ENCODE results near the gene KHDRBS2. TPM values are rescaled to one million over a fixed set of nuclear protein-coding genes. Genes with fewer than 3 reads are reported as not detected.

KHDRBS2 gene
- total and polyA plus RNA-seq, 2 of the 13 experiments (the other 11 are each of a cell fraction or from before 2014, with no cell fraction given), result not detected

GRCh38 chr6:61809004-61809595 is 476.9 kb downstream of the KHDRBS2 start:
- intact Hi-C loops (cut with micrococcal nuclease; ENCODE audit: unreplicated experiment) (loop anchor here (1.0 kb wide), 2 partner anchors 341 to 474 kb away; no protein-coding TSS in a partner anchor), in situ Hi-C loops (cut with HindIII; ENCODE audit: extremely low pct_ligation_motif_present, low pct_unique_long_range_greater_than_20kb) (no loop called here)
- WGBS (ENCODE audit: low lambda C conversion rate), result 0% methylated on average over 1 of the region's 1 CpG
- Histone ChIP-seq H3K4me2 (ENCODE audit: low read depth, low read length) (no peak overlapping the region), H3K27me3 (ENCODE audit: control insufficient read depth in 1 of 2, insufficient read depth in 2 of 2, low read length in 2 of 2) (no peaks in the 10 kb centered on the region), H3K4me3 (replicated peaks in 1 of 3; ENCODE audit: insufficient read depth in 1 of 3, low read depth in 2 of 3, low read length in 3 of 3) (no peak overlapping the region), H3K4me1 (ENCODE audit: insufficient read depth, low read length) (no peaks in the 10 kb centered on the region), H3K9ac (ENCODE audit: insufficient read depth, low read depth, low read length) (no peak overlapping the region), H3K9me3 (ENCODE audit: low read length) (peaks cover 5% of the 10 kb centered on the region; the same call in 1 of the 2 replicates), H2AFZ (ENCODE audit: low read length) (no peak overlapping the region), H3K36me3 (replicated peaks in 1 of 2; ENCODE audit: control insufficient read depth in 1 of 2, insufficient read depth in 2 of 2, low read length in 2 of 2) (no peaks in the 10 kb centered on the region), H4K20me1 (ENCODE audit: insufficient read depth, low read length) (no peaks in the 10 kb centered on the region; the same call in 1 of the 2 replicates), H3K79me2 (ENCODE audit: insufficient read depth, low read length) (no peaks in the 10 kb centered on the region), H3K27ac (ENCODE audit: extremely low read length, insufficient read depth, low read length) (no peak overlapping the region)
- BruUV-seq (replicated peaks), result no TSS peak
- DNase-seq (ENCODE audit: low spot score), result peak; percentile 45
- FAIRE-seq, result peak; percentile 70
- ATAC-seq, result peak; percentile 74
- ChIA-PET POLR2A (no interaction called here), CTCF (ENCODE audit: low intra/inter-chr PET ratio, low total read pairs) (interaction anchor here (1.0 to 1.6 kb wide), 2 partner anchors 340 to 475 kb away, joined by 3 to 6 read pairs; no protein-coding TSS in a partner anchor)
- no peak for TF ChIP-seq SRSF4 (IDR thresholded peaks at IDR 0.05; ENCODE audit: low read depth, low read length, poor library complexity, severe bottlenecking)
- TF ChIP-seq ARID3A (IDR thresholded peaks at IDR 0.05; ENCODE audit: low read depth, low read length), result peak; percentile 80
- peak; percentile 55 for TF ChIP-seq STAG1 (CRISPR knock-in tag; IDR thresholded peaks at IDR 0.05)
- no peak for TF ChIP-seq ELK4 (CRISPR knock-in tag; IDR thresholded peaks at IDR 0.05; ENCODE audit: borderline replicate concordance)
- TF ChIP-seq, protein P1, sequence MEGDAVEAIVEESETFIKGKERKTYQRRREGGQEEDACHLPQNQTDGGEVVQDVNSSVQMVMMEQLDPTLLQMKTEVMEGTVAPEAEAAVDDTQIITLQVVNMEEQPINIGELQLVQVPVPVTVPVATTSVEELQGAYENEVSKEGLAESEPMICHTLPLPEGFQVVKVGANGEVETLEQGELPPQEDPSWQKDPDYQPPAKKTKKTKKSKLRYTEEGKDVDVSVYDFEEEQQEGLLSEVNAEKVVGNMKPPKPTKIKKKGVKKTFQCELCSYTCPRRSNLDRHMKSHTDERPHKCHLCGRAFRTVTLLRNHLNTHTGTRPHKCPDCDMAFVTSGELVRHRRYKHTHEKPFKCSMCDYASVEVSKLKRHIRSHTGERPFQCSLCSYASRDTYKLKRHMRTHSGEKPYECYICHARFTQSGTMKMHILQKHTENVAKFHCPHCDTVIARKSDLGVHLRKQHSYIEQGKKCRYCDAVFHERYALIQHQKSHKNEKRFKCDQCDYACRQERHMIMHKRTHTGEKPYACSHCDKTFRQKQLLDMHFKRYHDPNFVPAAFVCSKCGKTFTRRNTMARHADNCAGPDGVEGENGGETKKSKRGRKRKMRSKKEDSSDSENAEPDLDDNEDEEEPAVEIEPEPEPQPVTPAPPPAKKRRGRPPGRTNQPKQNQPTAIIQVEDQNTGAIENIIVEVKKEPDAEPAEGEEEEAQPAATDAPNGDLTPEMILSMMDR (CRISPR knock-in tag; IDR thresholded peaks at IDR 0.05), result peak; percentile 56
- peak; percentile 91 for TF ChIP-seq ONECUT2 (CRISPR knock-in tag; IDR thresholded peaks at IDR 0.05)

All from HepG2 (cell line).